Measurements from ENCODE around the gene RBM28. TPM values are rescaled to one million over a fixed set of nuclear protein-coding genes. Genes with fewer than 3 reads are reported as not detected.

The RBM28 gene
- total RNA-seq, 1 experiment from 2014 or later = 70.0 TPM

DNA sequence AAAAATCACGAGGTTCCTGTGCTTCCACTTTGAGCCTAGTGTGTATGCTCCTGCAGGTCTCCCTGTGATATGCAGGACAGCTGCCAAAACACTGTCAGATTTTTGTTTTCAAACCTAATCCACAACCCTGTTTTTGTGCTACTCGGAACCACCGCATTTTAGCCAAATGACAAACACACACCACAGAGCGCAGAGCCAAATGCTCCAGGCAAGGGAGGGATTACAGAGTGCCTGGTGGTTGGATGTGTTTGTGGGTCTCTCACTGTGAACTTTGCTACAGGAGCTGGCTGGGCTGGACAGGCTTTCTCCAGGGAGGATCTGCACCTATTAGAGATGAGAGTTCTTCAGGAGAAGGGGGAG, 5.7 kb upstream of the RBM28 start:
- Histone ChIP-seq H2BK12ac (ENCODE audit: insufficient read length, low read depth, low read length) (no peak overlapping the region), H3K18ac (ENCODE audit: insufficient read length, low read depth, low read length) (no peak overlapping the region), H4K5ac (ENCODE audit: insufficient read length, low read depth, low read length) (no peak overlapping the region), H4K20me1 (ENCODE audit: control insufficient read depth, insufficient read depth, insufficient read length) (no peaks in the 10 kb centered on the region), H3K4me1 (ENCODE audit: insufficient read depth, low read length) (no peaks in the 10 kb centered on the region), H3K27me3 (ENCODE audit: insufficient read depth, low read length) (peaks cover 15% of the 10 kb centered on the region; the same call in 1 of the 2 replicates), H3K4me2 (ENCODE audit: insufficient read depth, insufficient read length, low read length) (no peak overlapping the region), H3K14ac (ENCODE audit: insufficient read depth, low read length) (no peak overlapping the region), H2BK20ac (ENCODE audit: low read depth, low read length, poor library complexity, severe bottlenecking) (no peak overlapping the region), H3K23me2 (ENCODE audit: insufficient read length, low read depth, low read length, poor library complexity, severe bottlenecking) (peaks cover 3% of the 10 kb centered on the region), H3K9me3 (ENCODE audit: control insufficient read depth, low read depth, low read length) (no peaks in the 10 kb centered on the region), H4K91ac (ENCODE audit: insufficient read length, low read depth, low read length) (no peak overlapping the region), H3K4ac (ENCODE audit: low read depth, low read length) (no peak overlapping the region), H4K8ac (replicated peaks; ENCODE audit: insufficient read length, low read depth, low read length) (no peak overlapping the region), H3T11ph (ENCODE audit: low read length) (no peak overlapping the region), H2AK5ac (ENCODE audit: insufficient read length, low read length) (no peak overlapping the region), H3K79me2 (ENCODE audit: insufficient read depth, low read length) (no peaks in the 10 kb centered on the region), H2AFZ (ENCODE audit: low read length) (no peak overlapping the region), H2BK15ac (ENCODE audit: low read depth, low read length) (no peak overlapping the region), H3K27ac (ENCODE audit: insufficient read length, low read depth, low read length) (no peak overlapping the region), H3K23ac (ENCODE audit: insufficient read length, low read depth, low read length) (no peak overlapping the region), H2BK120ac (ENCODE audit: low read depth, low read length, poor library complexity, severe bottlenecking) (no peak overlapping the region), H3K79me1 (ENCODE audit: insufficient read depth, low read depth, low read length, poor library complexity, severe bottlenecking) (no peaks in the 10 kb centered on the region), H2BK5ac (ENCODE audit: insufficient read length, low read length) (no peak overlapping the region), H3K9ac (ENCODE audit: extremely low read depth, insufficient read length, low read length) (no peak overlapping the region), H3K56ac (ENCODE audit: insufficient read length, low read depth, low read length) (no peak overlapping the region)
- H3K27ac Mint-ChIP-seq = no peak overlapping the region
- H3K9me3 Mint-ChIP-seq = no peaks in the 10 kb centered on the region
- no peak for DNase-seq
- H3K36me3 Mint-ChIP-seq (ENCODE audit: insufficient read depth in 1 of 3, low read depth in 3 of 3) = no peaks in the 10 kb centered on the region
- peaks cover 3 to 9% of the 10 kb centered on the region in 2 experiments; a peak in 3 of 4 replicates for H3K4me1 Mint-ChIP-seq
- no peak overlapping the region for H3K4me3 Mint-ChIP-seq
- peaks cover 80% of the 10 kb centered on the region for H3K27me3 Mint-ChIP-seq (ENCODE audit: low read depth)
- TF ChIP-seq, protein P1, sequence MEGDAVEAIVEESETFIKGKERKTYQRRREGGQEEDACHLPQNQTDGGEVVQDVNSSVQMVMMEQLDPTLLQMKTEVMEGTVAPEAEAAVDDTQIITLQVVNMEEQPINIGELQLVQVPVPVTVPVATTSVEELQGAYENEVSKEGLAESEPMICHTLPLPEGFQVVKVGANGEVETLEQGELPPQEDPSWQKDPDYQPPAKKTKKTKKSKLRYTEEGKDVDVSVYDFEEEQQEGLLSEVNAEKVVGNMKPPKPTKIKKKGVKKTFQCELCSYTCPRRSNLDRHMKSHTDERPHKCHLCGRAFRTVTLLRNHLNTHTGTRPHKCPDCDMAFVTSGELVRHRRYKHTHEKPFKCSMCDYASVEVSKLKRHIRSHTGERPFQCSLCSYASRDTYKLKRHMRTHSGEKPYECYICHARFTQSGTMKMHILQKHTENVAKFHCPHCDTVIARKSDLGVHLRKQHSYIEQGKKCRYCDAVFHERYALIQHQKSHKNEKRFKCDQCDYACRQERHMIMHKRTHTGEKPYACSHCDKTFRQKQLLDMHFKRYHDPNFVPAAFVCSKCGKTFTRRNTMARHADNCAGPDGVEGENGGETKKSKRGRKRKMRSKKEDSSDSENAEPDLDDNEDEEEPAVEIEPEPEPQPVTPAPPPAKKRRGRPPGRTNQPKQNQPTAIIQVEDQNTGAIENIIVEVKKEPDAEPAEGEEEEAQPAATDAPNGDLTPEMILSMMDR (conservative IDR thresholded peaks at IDR 0.05) = no peak
- no CpG with 5 or more reads among the region's 4 CpGs for WGBS (ENCODE audit: extremely low coverage, insufficient read length, low lambda C conversion rate)
